K562 (cell line): ENCODE data around the gene PLEKHA5. TPM values are rescaled to one million over a fixed set of nuclear protein-coding genes. Genes with fewer than 3 reads are reported as not detected.

Source experiments
- ATAC-seq: fragments of 200-7000 bp; cut with Tn5 transposase; 3 replicates; pipeline ENCODE4 v1.9.1; 2020; ENCODE audit warnings: moderate library complexity
- BruUV-seq: library from RNA; stranded (reverse); fragments of 400-500 nt; replicated peaks from 2 replicates; lab custom pipeline; 2021; lab: Mats Ljungman, UMichigan
- CTCF ChIA-PET: fragments of 300-600 bp; formaldehyde crosslinking; extraction: SDS; loops from one replicate; lab custom pipeline; 2021; ENCODE audit warnings: low intra/inter-chr PET ratio; lab: Yijun Ruan, JAX
- POLR2A ChIA-PET: fragments of 300-600, 350-650 bp; sonication (Branson Sonifier 250); formaldehyde crosslinking; extraction: SDS; loops from one replicate; lab custom pipeline; 2021; ENCODE audit warnings: antibody characterized with exemption, inconsistent platforms; lab: Yijun Ruan, JAX
- DNase-seq, 4 experiments: peaks; one replicate each; pipeline versions ENCODE4 v3.0.0 to v3.0.0-alpha.2; 2011 to 2018; ENCODE audit warnings: low spot score in 3 of 4, mixed read lengths in 3 of 4; ENCODE audit errors: extremely low read depth in 1 of 4
- FAIRE-seq: peaks from 2 replicates; lab custom pipeline; 2011; peaks lifted over from hg19 to GRCh38; lab: Jason Lieb, UNC
- H2AFZ ChIP-seq: 2 replicates; pipeline ENCODE4 v1.6.0; 2011; ENCODE audit warnings: low read depth, low read length, control low read depth, inconsistent platforms
- H3K27ac ChIP-seq: fragments of 200-600 bp; 3 replicates; pipeline ENCODE4 v1.8.0; 2011; ENCODE audit warnings: low read depth, mild to moderate bottlenecking, control low read depth, inconsistent platforms, low read length, moderate library complexity, mixed read lengths; ENCODE audit errors: extremely low read depth
- H3K27me3 ChIP-seq, 2 experiments: fragments of 300-600 bp in 1 of 2; 2 replicates in 1 of 2; 3 replicates in 1 of 2; pipeline versions ENCODE4 v1.6.0 to v1.8.0; 2011; ENCODE audit warnings: inconsistent platforms in 2 of 2, low read length in 2 of 2, mild to moderate bottlenecking in 1 of 2, mixed read lengths in 1 of 2, moderate library complexity in 1 of 2; ENCODE audit not compliant: control insufficient read depth in 2 of 2, insufficient read depth in 2 of 2
- H3K36me3 ChIP-seq: fragments of 300-600 bp; 3 replicates; pipeline ENCODE4 v1.8.0; 2011; ENCODE audit warnings: mild to moderate bottlenecking, low read length, inconsistent platforms; ENCODE audit not compliant: control insufficient read depth, insufficient read depth
- H3K4me1 ChIP-seq, 2 experiments: fragments of 200-600 bp in 1 of 2; replicated peaks in 1 of 2; 2 replicates in 1 of 2; 3 replicates in 1 of 2; pipeline versions ENCODE4 v1.5.1 to v1.8.0; 2011; ENCODE audit warnings: inconsistent platforms in 2 of 2, low read length in 2 of 2, mild to moderate bottlenecking in 1 of 2, mixed read lengths in 1 of 2, moderate library complexity in 1 of 2; ENCODE audit not compliant: control insufficient read depth in 2 of 2, insufficient read depth in 2 of 2
- H3K4me2 ChIP-seq: 2 replicates; pipeline ENCODE4 v1.6.1; 2011; ENCODE audit warnings: low read length, control low read depth, inconsistent platforms, mixed read lengths; ENCODE audit not compliant: insufficient read depth
- H3K4me3 ChIP-seq: fragments of 200-600 bp; sonication (generic), shearing (Covaris generic); 2 replicates; pipeline ENCODE4 v1.5.1; 2016; ENCODE audit warnings: control low read depth, inconsistent platforms
- H3K79me2 ChIP-seq: fragments of 200-600 bp; 3 replicates; pipeline ENCODE4 v1.8.0; 2011; ENCODE audit warnings: low read length, inconsistent platforms; ENCODE audit not compliant: control insufficient read depth, insufficient read depth
- H3K9ac ChIP-seq, 2 experiments: 2 replicates each; pipeline versions ENCODE4 v1.6.0 to v1.6.1; 2011; ENCODE audit warnings: low read depth in 2 of 2, low read length in 2 of 2, control low read depth in 1 of 2, inconsistent platforms in 1 of 2, mild to moderate bottlenecking in 1 of 2, mixed read lengths in 1 of 2; ENCODE audit not compliant: insufficient read depth in 1 of 2
- H3K9me1 ChIP-seq: one replicate; pipeline ENCODE4 v1.6.0; 2011; ENCODE audit warnings: inconsistent platforms, mild to moderate bottlenecking, low read length, moderate library complexity; ENCODE audit not compliant: control insufficient read depth, insufficient read depth
- H3K9me3 ChIP-seq: replicated peaks from 2 replicates; pipeline ENCODE4 v1.5.1; 2011; ENCODE audit warnings: low read depth, low read length, inconsistent platforms; ENCODE audit not compliant: control insufficient read depth, insufficient read depth
- H4K20me1 ChIP-seq: replicated peaks from 2 replicates; pipeline ENCODE4 v1.6.1; 2011; ENCODE audit warnings: low read length, inconsistent platforms, mixed read lengths; ENCODE audit not compliant: control insufficient read depth, insufficient read depth
- ARHGAP35 ChIP-seq: fragments of 450-650 bp; IDR thresholded peaks from 2 replicates; pipeline ENCODE4 v1.6.1; 2018; ENCODE audit not compliant: partially characterized antibody
- ATF1 ChIP-seq, 2 experiments: fragments of 450-650 bp in 1 of 2; IDR thresholded peaks; 2 replicates each; pipeline ENCODE4 v1.6.1; 2016; ENCODE audit warnings: missing compliant biosample characterization in 1 of 2, missing genetic modification characterization in 1 of 2
- E2F8 ChIP-seq: fragments of 450-650 bp; IDR thresholded peaks from 2 replicates; pipeline ENCODE4 v1.7.1; 2018; ENCODE audit warnings: mild to moderate bottlenecking, low read depth; ENCODE audit not compliant: partially characterized antibody
- FUS ChIP-seq: fragments of 200-400 bp; formaldehyde crosslinking; optimal IDR thresholded peaks from 2 replicates; pipeline ENCODE3; 2017; ENCODE audit warnings: low read depth, low read length
- KDM1A ChIP-seq, 2 experiments: fragments of 450-650 bp; IDR thresholded peaks; 2 replicates each; pipeline ENCODE4 v1.6.1; 2016; ENCODE audit warnings: mild to moderate bottlenecking in 2 of 2
- MEF2A ChIP-seq: IDR thresholded peaks from 2 replicates; pipeline ENCODE4 v1.6.1; 2011; ENCODE audit warnings: low read depth, mild to moderate bottlenecking, low read length, moderate library complexity; ENCODE audit not compliant: control insufficient read depth
- NRF1 ChIP-seq, 2 experiments: fragments of 450-650 bp; IDR thresholded peaks in 1 of 2; conservative IDR thresholded peaks in 1 of 2; 2 replicates each; pipeline ENCODE4 v1.6.1; 2014; ENCODE audit warnings: mild to moderate bottlenecking in 2 of 2
- POLR2G ChIP-seq: fragments of 200-400 bp; formaldehyde crosslinking; IDR thresholded peaks from 2 replicates; pipeline ENCODE4 v1.6.1; 2017; ENCODE audit warnings: low read depth, mild to moderate bottlenecking, antibody characterized with exemption, low read length, moderate library complexity
- SIN3B ChIP-seq: fragments of 450-650 bp; IDR thresholded peaks from 2 replicates; pipeline ENCODE4 v1.6.1; 2017; ENCODE audit warnings: low read depth, mild to moderate bottlenecking, moderate library complexity
- TFAM ChIP-seq: fragments of 250-450 bp; sonication (Bioruptor Pico); conservative IDR thresholded peaks from 2 replicates; pipeline ENCODE4 v1.5.0; 2021; ENCODE audit warnings: mild to moderate bottlenecking, moderate library complexity
- THRB ChIP-seq: fragments of 450-650 bp; formaldehyde crosslinking; conservative IDR thresholded peaks from 2 replicates; pipeline ENCODE4 v1.4.0; 2022; ENCODE audit warnings: mild to moderate bottlenecking, missing genetic modification characterization
- ZNF124 ChIP-seq: sonication (generic); formaldehyde crosslinking; IDR thresholded peaks from 2 replicates; pipeline ENCODE4 v1.8.1; 2022; ENCODE audit warnings: missing genetic modification reagents
- ZNF174 ChIP-seq: fragments of 250-450 bp; sonication (Bioruptor Pico); IDR thresholded peaks from 2 replicates; pipeline ENCODE4 v1.4.0; 2020; ENCODE audit warnings: mild to moderate bottlenecking
- ZNF197 ChIP-seq: fragments of 200-800 bp; sonication (Bioruptor generic); IDR thresholded peaks from 2 replicates; pipeline ENCODE4 v1.6.1; 2016; ENCODE audit warnings: low read depth, missing genetic modification characterization, missing compliant biosample characterization
- ZNF398 ChIP-seq: fragments of 250-450 bp; sonication (Bioruptor Pico); IDR thresholded peaks from 2 replicates; pipeline ENCODE4 v1.8.0; 2021; ENCODE audit warnings: moderate library complexity, mild to moderate bottlenecking, inconsistent platforms
- ZNF408 ChIP-seq: fragments of 250-450 bp; sonication (Bioruptor Pico); IDR thresholded peaks from 2 replicates; pipeline ENCODE4 v1.4.0; 2020; ENCODE audit warnings: low read depth, mild to moderate bottlenecking, moderate library complexity
- ZNF695 ChIP-seq: fragments of 450-650 bp; formaldehyde crosslinking; IDR thresholded peaks from 2 replicates; pipeline ENCODE4 v1.4.0; 2020; ENCODE audit warnings: mild to moderate bottlenecking, moderate library complexity
- WGBS: fragments of 100-300 bp; shearing (Covaris generic); methylation state at CpG from one replicate; pipeline ENCODE4 v1.1.6; 2016; ENCODE audit warnings: low coverage, mixed read lengths; ENCODE audit not compliant: insufficient coverage; ENCODE audit errors: missing lambda C conversion rate; 5-methylcytosine and 5-hydroxymethylcytosine counted together
- in situ Hi-C: fragments of 300-500 bp; cut with MboI; formaldehyde crosslinking; loops from 4 replicates; pipeline ENCODE4 v1.15.0; 2018; ENCODE audit warnings: inconsistent platforms, mixed read lengths
- intact Hi-C: fragments of 100-400 bp; cut with micrococcal nuclease; formaldehyde crosslinking; loops from 2 replicates; pipeline ENCODE4 v1.14.2; 2022
- polyA plus RNA-seq, 8 experiments: library from polyadenylated mRNA; depleted of rRNA in 4 of 8; stranded (reverse) in 5 of 8; unstranded in 3 of 8; fragments of >200 nt; fragmentation: Nextera tagmentation in 2 of 8; fragmentation: Illumina TruSeq in 1 of 8; extraction: Ambion mirVana in 2 of 8; extraction: Trizol in 1 of 8; gene quantifications; 2 replicates each; pipeline versions ENCODE4 v1.2.1 to v1.2.3, GENCODE V29; 2011 to 2014; ENCODE audit warnings: inconsistent platforms in 1 of 8, missing spikeins in 1 of 8
- total RNA-seq, 7 experiments: library from RNA; depleted of rRNA in 6 of 7; stranded (reverse); fragments of >200 nt in 6 of 7; fragmentation: Illumina TruSeq in 2 of 7; extraction: Trizol in 2 of 7; gene quantifications; 2 replicates each; pipeline versions ENCODE4 v1.2.1 to v1.2.3, GENCODE V29; 2011 to 2021; ENCODE audit warnings: low replicate concordance in 1 of 7

Gene PLEKHA5
- total and polyA plus RNA-seq, 9 of the 15 experiments (the other 6 are each of a cell fraction or from before 2014, with no cell fraction given) = 7.2 to 26.2 (median 17.4) TPM

- no peak overlapping the region for H3K9ac ChIP-seq
- TF ChIP-seq TFAM (CRISPR knock-in tag) (no peak), E2F8 (no peak), ZNF174 (CRISPR knock-in tag) (no peak), KDM1A (IDR thresholded peaks at IDR 0.05) (no peak), ARHGAP35 (no peak), ZNF398 (CRISPR knock-in tag) (no peak), ZNF124 (CRISPR knock-in tag) (no peak), ZNF695 (CRISPR knock-in tag) (no peak), ZNF197 (CRISPR knock-in tag) (no peak), SIN3B (no peak), THRB (CRISPR knock-in tag) (no peak), NRF1 (conservative IDR thresholded peaks at IDR 0.05 in 1 of 2, IDR thresholded peaks at IDR 0.05 in 1 of 2) (no peak), FUS (no peak), ATF1 (CRISPR knock-in tag; IDR thresholded peaks at IDR 0.05) (no peak), ATF1 (tag; IDR thresholded peaks at IDR 0.05) (no peak), MEF2A (no peak), ZNF408 (no peak), POLR2G (no peak)
- ATAC-seq = no peak
- in situ Hi-C loops = no loop called here
- no peak overlapping the region for H2AFZ ChIP-seq
- POLR2A ChIA-PET = no interaction called here
- no peak for DNase-seq
- no peaks in the 10 kb centered on the region for H3K36me3 ChIP-seq
- no peak for FAIRE-seq
- CTCF ChIA-PET = no interaction called here
- WGBS = 7% methylated on average over 2 of the region's 2 CpGs
- no peak overlapping the region for H3K4me2 ChIP-seq
- no peaks in the 10 kb centered on the region for H4K20me1 ChIP-seq
- H3K9me3 ChIP-seq = no peaks in the 10 kb centered on the region
- 0 out of 5 replicates have a peak, but pooled peaks cover 0 to 4% of the 10 kb centered on the region in 2 experiments for H3K27me3 ChIP-seq
- H3K27ac ChIP-seq = no peak overlapping the region
- intact Hi-C loops = no loop called here
- no peaks in the 10 kb centered on the region for H3K79me2 ChIP-seq
- BruUV-seq = no TSS peak
- H3K4me3 ChIP-seq = no peak overlapping the region
- H3K4me1 ChIP-seq = no peaks in the 10 kb centered on the region
- H3K9me1 ChIP-seq = no peaks in the 10 kb centered on the region
These were observed 264.9 kb downstream of the PLEKHA5 start for GRCh38 chr12:19394385-19394784.
